Measurements from ENCODE around the gene ZFYVE9. TPM values are rescaled to one million over a fixed set of nuclear protein-coding genes. Genes with fewer than 3 reads are reported as not detected.
"Not testable (repeated sequence)": the region's sequence is repeated elsewhere in the genome, so short reads cannot be mapped to it uniquely, and the experiment has no call there.

ZFYVE9 gene
- total and polyA plus RNA-seq, 2 experiments from 2014 or later = 5.4 to 27.3 TPM

GRCh38 chr1:52181759-52182158, 39.9 kb downstream of the ZFYVE9 start:
- not testable (repeated sequence) for H2AFZ ChIP-seq; H3K27me3 ChIP-seq (ENCODE audit: insufficient read depth); H3K27ac Mint-ChIP-seq; H3K4me3 Mint-ChIP-seq; H3K4me1 Mint-ChIP-seq; H3K36me3 ChIP-seq (ENCODE audit: insufficient read depth); ATAC-seq; H3K79me2 ChIP-seq (replicated peaks; ENCODE audit: insufficient read depth); H3K4me2 ChIP-seq; DNase-seq (ENCODE audit: low spot score); H3F3A ChIP-seq (replicated peaks; ENCODE audit: low read depth); H3K4me3 ChIP-seq; H3K9me2 ChIP-seq (ENCODE audit: insufficient read depth); H4K20me1 ChIP-seq (replicated peaks; ENCODE audit: insufficient read depth); H3K27me3 Mint-ChIP-seq (ENCODE audit: insufficient read depth, low read depth, poor library complexity); H3K27ac ChIP-seq (ENCODE audit: low read depth); H3K4me1 ChIP-seq (ENCODE audit: insufficient read depth)
- Mint-ChIP-seq H3K9me3 (peaks cover 46% of the 10 kb centered on the region), H3K36me3 (ENCODE audit: low read depth) (peaks cover 41% of the 10 kb centered on the region)

- not testable (repeated sequence) for H3K4me3 ChIP-seq; H3K27me3 Mint-ChIP-seq (ENCODE audit: insufficient read depth, low read depth, poor library complexity); ATAC-seq; H3K4me1 ChIP-seq (ENCODE audit: insufficient read depth); H3K36me3 ChIP-seq (ENCODE audit: insufficient read depth); H3K4me2 ChIP-seq; H4K20me1 ChIP-seq (replicated peaks; ENCODE audit: insufficient read depth); H3K9me2 ChIP-seq (ENCODE audit: insufficient read depth); H2AFZ ChIP-seq; H3K4me3 Mint-ChIP-seq; DNase-seq (ENCODE audit: low spot score); H3K27me3 ChIP-seq (ENCODE audit: insufficient read depth); H3F3A ChIP-seq (replicated peaks; ENCODE audit: low read depth); H3K27ac Mint-ChIP-seq; H3K27ac ChIP-seq (ENCODE audit: low read depth); H3K4me1 Mint-ChIP-seq; H3K79me2 ChIP-seq (replicated peaks; ENCODE audit: insufficient read depth)
- peaks cover 41% of the 10 kb centered on the region for H3K9me3 Mint-ChIP-seq
- H3K36me3 Mint-ChIP-seq (ENCODE audit: low read depth) = peaks cover 36% of the 10 kb centered on the region
These were observed 40.4 kb downstream of the ZFYVE9 start for GRCh38 chr1:52182328-52182727.

GRCh38 chr1:52182874-52183400, 41.0 kb downstream of the ZFYVE9 start:
- H4K20me1 ChIP-seq (replicated peaks; ENCODE audit: insufficient read depth) = no peaks in the 10 kb centered on the region
- Mint-ChIP-seq H3K27ac (no peak overlapping the region), H3K27me3 (ENCODE audit: insufficient read depth, low read depth, poor library complexity) (peaks cover 2% of the 10 kb centered on the region), H3K4me1 (no peaks in the 10 kb centered on the region), H3K36me3 (ENCODE audit: low read depth) (peaks cover 31% of the 10 kb centered on the region), H3K9me3 (peaks cover 36% of the 10 kb centered on the region), H3K4me3 (no peak overlapping the region)
- DNase-seq (ENCODE audit: low spot score) = no peak
- H3K4me1 ChIP-seq (ENCODE audit: insufficient read depth) = no peaks in the 10 kb centered on the region
- H3K4me3 ChIP-seq = no peak overlapping the region
- no peak overlapping the region for H3K27ac ChIP-seq (ENCODE audit: low read depth)
- no peaks in the 10 kb centered on the region for H3K79me2 ChIP-seq (replicated peaks; ENCODE audit: insufficient read depth)
- no peaks in the 10 kb centered on the region for H3K27me3 ChIP-seq (ENCODE audit: insufficient read depth)
- H2AFZ ChIP-seq = no peak overlapping the region
- H3K9me2 ChIP-seq (ENCODE audit: insufficient read depth) = no peaks in the 10 kb centered on the region
- no peak for ATAC-seq
- no peaks in the 10 kb centered on the region; the same call in 1 of the 2 replicates for H3K36me3 ChIP-seq (ENCODE audit: insufficient read depth)
- no peaks in the 10 kb centered on the region for H3F3A ChIP-seq (replicated peaks; ENCODE audit: low read depth)
- H3K4me2 ChIP-seq = no peak overlapping the region
- no peak for TF ChIP-seq ZNF331 (CRISPR knock-in tag; IDR thresholded peaks at IDR 0.05; ENCODE audit: low read depth)
- no peak for TF ChIP-seq ZNF462 (CRISPR knock-in tag; IDR thresholded peaks at IDR 0.05)
- no peak for TF ChIP-seq ETS1 (IDR thresholded peaks at IDR 0.05)
- TF ChIP-seq CREB1 (CRISPR knock-in tag; IDR thresholded peaks at IDR 0.05; ENCODE audit: low read depth) = no peak
- TF ChIP-seq REST (IDR thresholded peaks at IDR 0.05; ENCODE audit: unreplicated experiment) = no peak

Measured in GM23338 (cell line).